ENCODE measurements around the gene RFX2. TPM values are rescaled to one million over a fixed set of nuclear protein-coding genes. Genes with fewer than 3 reads are reported as not detected.
"Not testable (repeated sequence)": the region's sequence is repeated elsewhere in the genome, so short reads cannot be mapped to it uniquely, and the experiment has no call there.

RFX2 gene
- total RNA-seq, 1 donor from 2014 or later, result 2.3 TPM

- DNase-seq (ENCODE audit: low spot score) (peak; percentile 73), ATAC-seq (peak; percentile 88)
Observed at GRCh38 chr19:6076675-6077463, 33.4 kb downstream of the RFX2 start.

- no peak for ATAC-seq
- no peak for DNase-seq (ENCODE audit: low spot score)
Observed at GRCh38 chr19:6076291-6076665, 34.0 kb downstream of the RFX2 start.

GRCh38 chr19:6074709-6075403 is 35.4 kb downstream of the RFX2 start:
- peak; percentile 42 for DNase-seq (ENCODE audit: low spot score)
- no peak for ATAC-seq

GRCh38 chr19:6073858-6074708 is 36.2 kb downstream of the RFX2 start:
- no peak for ATAC-seq
- DNase-seq (ENCODE audit: low spot score), result peak; percentile 30

- ATAC-seq, result not testable (repeated sequence)
- peak; percentile 26 for DNase-seq (ENCODE audit: low spot score)
Observed at GRCh38 chr19:6073233-6073632, 37.1 kb downstream of the RFX2 start.

- no peak for ATAC-seq
- DNase-seq (ENCODE audit: low spot score), result peak; percentile 12
Observed at GRCh38 chr19:6071875-6072274, 38.4 kb downstream of the RFX2 start.

- ATAC-seq, result no peak
- peak; percentile 10 for DNase-seq (ENCODE audit: low spot score)
Observed at GRCh38 chr19:6070720-6071485, 39.4 kb downstream of the RFX2 start.

- ATAC-seq (no peak), DNase-seq (ENCODE audit: low spot score) (peak; percentile 28)
Observed at GRCh38 chr19:6070207-6070681, 40.1 kb downstream of the RFX2 start.

GRCh38 chr19:6069268-6069791 is 41.0 kb downstream of the RFX2 start:
- DNase-seq (ENCODE audit: low spot score) (peak; percentile 26), ATAC-seq (no peak)

GRCh38 chr19:6068711-6069110 is 41.6 kb downstream of the RFX2 start:
- peak; percentile 39 for DNase-seq (ENCODE audit: low spot score)
- ATAC-seq, result no peak

GRCh38 chr19:6067975-6068374 is 42.3 kb downstream of the RFX2 start:
- ATAC-seq (no peak), DNase-seq (ENCODE audit: low spot score) (peak; percentile 32)

- DNase-seq (ENCODE audit: low spot score) (peak; percentile 94), ATAC-seq (peak; percentile 78)
Observed at GRCh38 chr19:6066661-6067646, 43.3 kb downstream of the RFX2 start.

GRCh38 chr19:6065685-6066374 is 44.5 kb downstream of the RFX2 start:
- ATAC-seq, result peak; percentile 83

GRCh38 chr19:6064336-6065073 is 45.8 kb downstream of the RFX2 start:
- DNase-seq (ENCODE audit: low spot score), result peak; percentile 33
- ATAC-seq, result no peak

More at GRCh38 chr19:6065685-6066374, 44.5 kb downstream of the RFX2 start:
- DNase-seq (ENCODE audit: low spot score), result peak; percentile 81

GRCh38 chr19:6063576-6064335 is 46.5 kb downstream of the RFX2 start:
- peak; percentile 43 for DNase-seq (ENCODE audit: low spot score)

GRCh38 chr19:6062961-6063575 is 47.2 kb downstream of the RFX2 start:
- DNase-seq (ENCODE audit: low spot score), result peak; percentile 41
- ATAC-seq, result no peak

More at GRCh38 chr19:6063576-6064335, 46.5 kb downstream of the RFX2 start:
- ATAC-seq, result no peak
